NOMO-1 treated with dmso at 0.1 percent for 144 hours (cell line): Measurements from ENCODE around the gene TMEM200C.

Experiments
- DNase-seq: peaks from one replicate; lab custom pipeline; 2025; ENCODE audit not compliant: unreplicated experiment; lab: John Stamatoyannopoulos, UW

Gene TMEM200C

GRCh38 chr18:5895299-5895875 lies at the start of gene TMEM200C:
Gene TMEM200C, minus strand, starts transcription at chr18:5895522. Its CDS starts 3,459 bp downstream, at chr18:5892063.
- DNase-seq, result no peak

DNA sequence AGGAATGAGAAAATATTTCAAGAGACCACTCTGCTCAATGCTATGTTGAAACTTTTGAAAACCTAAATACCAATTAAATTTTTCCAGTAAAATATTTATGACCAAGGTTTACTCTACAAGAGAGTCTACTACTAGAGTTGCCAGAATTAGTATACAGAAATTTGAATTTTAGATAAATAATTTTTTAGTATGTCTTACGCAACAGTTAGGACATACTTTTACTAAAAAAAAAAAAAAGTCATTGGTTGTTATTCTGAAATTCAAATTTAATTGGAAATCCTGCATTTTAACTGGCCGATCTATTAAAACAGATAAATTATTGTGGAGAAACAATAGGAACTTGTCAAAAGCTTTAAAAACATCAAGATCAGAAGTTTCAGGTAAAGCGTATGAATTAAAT lies 49.1 kb upstream of the TMEM200C start:
- no peak for DNase-seq

GRCh38 chr18:5943514-5943913 lies 48.2 kb upstream of the TMEM200C start:
- DNase-seq, result no peak

DNA sequence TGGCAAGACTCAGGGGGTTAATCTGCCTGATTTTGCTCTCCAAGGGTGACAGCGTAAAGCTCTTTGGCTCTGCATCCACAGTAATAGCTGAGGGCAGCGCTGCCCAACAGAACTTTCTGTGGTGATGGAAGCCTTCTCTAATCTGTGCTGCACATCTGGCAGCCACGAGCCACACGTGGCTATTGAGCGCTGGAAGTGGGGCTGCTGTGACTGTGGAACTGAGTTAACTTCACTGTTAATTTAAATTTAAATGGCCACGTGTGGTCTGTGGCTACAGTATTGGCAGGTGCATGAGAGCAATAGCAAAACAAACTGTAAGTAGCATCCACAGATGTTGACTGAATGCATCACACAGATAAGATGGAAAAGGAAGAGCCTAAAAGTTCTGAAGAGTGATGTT lies 47.3 kb upstream of the TMEM200C start:
- no peak for DNase-seq

DNA sequence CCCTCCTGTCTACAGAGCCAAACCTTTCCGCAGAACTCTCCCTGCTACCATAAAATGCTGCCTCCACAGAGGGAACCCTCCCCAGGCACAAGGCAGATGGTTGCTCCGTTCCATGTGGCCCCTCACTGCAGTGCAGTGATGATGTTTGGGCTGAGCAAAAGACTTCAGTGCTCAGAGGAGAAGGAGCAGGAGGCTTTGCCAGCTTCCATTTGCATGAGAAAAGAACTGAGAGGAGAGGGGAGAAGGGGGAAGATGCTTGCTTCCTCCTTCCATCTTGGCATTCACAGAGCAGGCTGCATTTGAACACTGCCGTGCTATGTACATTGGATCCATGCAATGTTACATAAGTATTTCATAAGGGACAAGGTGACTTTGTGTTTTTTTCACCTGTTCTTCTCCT lies 46.6 kb upstream of the TMEM200C start:
- DNase-seq, result no peak

- no peak for DNase-seq
Measured at GRCh38 chr18:5939801-5940667, 44.7 kb upstream of the TMEM200C start.

DNA sequence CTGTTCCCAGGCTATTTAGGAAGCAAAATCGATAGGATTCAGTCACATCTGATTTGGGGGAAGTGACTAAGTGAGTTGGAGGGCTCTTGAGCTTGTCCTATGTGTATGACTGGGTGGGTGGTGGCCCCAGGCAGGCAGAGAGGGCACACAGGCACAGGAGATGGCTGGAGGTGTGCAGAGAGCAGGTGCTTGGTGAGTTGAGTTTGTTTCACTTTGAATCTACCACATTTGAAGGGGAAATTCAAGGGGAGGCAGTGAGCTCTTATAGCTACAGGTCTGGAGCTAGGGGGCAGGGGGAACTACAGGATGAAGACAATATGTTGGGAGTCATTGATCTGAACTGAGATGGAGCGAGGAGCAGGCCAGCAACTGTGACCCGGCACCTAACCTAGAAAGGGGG lies 42.5 kb upstream of the TMEM200C start:
- no peak for DNase-seq

DNA sequence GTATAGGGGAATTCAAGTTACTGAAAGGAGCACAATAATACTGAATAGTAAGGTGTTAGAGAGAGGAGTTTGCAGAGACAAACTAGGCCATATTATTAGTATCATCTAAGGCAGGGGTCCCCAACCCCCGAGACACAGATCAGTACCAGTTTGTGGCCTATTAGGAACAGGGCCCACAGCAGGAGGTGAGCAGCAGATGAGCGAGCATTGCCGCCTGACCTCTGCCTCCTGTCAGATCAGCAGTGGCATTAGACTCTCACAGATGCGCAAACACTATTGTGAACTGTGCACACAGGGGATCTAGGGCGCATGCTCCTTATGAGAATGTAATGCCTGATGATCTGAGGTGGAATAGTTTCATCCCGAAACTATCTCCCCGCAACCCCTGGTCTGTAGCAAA lies 41.8 kb upstream of the TMEM200C start:
- no peak for DNase-seq

DNA sequence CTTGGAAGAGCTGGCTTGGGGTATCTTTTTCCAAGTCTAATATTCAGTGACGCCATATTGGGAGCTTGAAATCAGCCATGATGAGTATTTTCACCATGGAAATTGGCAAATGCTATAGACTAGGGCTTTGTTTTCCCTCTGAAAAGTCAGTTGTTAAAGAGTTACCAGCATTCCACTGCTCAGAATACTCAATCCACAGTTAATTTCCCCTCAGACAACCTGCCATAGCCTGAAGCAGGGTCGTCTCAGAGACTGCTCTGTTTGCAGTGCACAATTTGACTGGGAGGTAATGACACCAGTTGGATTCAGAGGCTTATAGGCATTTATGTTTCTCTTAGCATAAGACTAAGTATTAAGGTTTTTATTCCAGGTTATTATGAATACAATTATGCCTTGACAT lies 35.5 kb upstream of the TMEM200C start:
- no peak for DNase-seq

DNA sequence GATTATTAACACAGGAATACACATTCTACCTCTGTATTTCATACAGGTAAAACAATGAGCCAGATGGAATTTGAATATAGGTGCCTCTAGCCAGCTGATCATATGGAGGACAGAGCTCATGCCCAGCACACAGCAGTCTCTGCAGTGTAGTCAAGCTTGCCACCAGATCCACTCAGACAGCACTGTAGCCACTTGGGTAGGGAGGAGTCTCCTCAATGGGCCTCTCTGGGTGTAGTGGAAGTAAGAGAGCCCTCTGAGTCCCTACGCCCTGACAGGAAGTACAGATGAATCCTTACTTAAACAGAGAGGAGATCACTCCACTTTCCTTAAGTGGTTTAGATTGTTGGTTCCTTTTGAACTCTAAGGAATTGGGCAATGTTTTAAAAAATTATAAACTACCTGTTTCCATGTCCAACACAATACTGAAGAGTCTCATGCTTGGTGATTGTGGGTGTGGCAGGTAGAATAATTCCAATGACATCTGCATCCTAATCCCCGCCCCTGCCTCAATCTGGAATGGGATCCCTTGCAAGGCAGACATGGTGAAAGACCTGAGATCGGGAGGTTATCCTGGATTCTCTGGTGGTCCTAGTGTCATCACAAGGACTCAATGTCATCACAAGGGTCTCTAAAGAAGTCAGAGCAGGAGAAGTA lies 23.0 kb upstream of the TMEM200C start:
- DNase-seq, result no peak

- no peak for DNase-seq
Measured at GRCh38 chr18:5914951-5915350, 19.6 kb upstream of the TMEM200C start.

GRCh38 chr18:5914016-5914415 lies 18.7 kb upstream of the TMEM200C start:
- DNase-seq, result no peak

DNA sequence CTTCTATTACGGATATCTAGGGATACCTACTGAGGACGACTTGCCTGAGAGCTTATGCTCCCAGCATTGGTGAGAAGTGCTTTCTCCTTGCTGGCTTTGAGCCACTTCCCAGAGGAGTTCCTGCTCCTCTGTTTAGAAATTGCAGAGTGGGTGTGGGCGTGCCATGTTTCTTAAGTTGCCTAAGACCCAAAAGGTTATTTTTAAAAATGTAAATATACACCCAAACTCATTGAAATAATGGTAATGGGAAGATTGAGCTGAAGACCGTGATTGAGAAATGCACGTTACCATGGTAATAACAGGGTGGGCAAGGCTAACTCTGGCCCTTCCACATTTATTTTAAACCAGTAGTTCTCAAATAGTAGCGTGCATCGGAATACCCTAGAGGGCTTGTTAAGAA lies 17.2 kb upstream of the TMEM200C start:
- DNase-seq, result no peak

- DNase-seq, result no peak
Measured at GRCh38 chr18:5909125-5909524, 13.8 kb upstream of the TMEM200C start.

GRCh38 chr18:5903386-5903785 lies 8.1 kb upstream of the TMEM200C start:
- DNase-seq, result no peak

DNA sequence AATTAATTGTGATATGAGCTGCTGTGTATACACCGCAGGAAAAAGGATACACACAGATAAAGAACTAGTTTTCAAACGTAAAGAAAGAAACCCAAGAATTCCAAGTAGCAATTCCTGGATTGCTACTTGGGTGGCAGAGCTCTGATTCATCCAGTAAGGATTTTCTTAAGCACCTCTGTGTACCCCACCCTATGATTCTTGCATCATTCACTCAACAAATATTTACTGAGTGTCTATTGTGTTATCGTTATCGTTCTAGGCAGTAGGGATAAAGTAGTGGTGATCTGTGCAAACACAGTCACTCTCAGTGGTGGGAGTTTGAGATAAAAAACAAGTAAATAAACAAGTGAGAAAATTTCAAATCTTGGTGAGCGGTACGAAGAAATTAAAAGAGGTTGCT lies 4.9 kb upstream of the TMEM200C start:
- no peak for DNase-seq

GRCh38 chr18:5899835-5900234 lies 4.5 kb upstream of the TMEM200C start:
- no peak for DNase-seq

- no peak for DNase-seq
Measured at GRCh38 chr18:5895876-5896740, 786 bp upstream of the TMEM200C start.

GRCh38 chr18:5894611-5895298 lies 567 bp downstream of the TMEM200C start:
- DNase-seq, result no peak

DNA sequence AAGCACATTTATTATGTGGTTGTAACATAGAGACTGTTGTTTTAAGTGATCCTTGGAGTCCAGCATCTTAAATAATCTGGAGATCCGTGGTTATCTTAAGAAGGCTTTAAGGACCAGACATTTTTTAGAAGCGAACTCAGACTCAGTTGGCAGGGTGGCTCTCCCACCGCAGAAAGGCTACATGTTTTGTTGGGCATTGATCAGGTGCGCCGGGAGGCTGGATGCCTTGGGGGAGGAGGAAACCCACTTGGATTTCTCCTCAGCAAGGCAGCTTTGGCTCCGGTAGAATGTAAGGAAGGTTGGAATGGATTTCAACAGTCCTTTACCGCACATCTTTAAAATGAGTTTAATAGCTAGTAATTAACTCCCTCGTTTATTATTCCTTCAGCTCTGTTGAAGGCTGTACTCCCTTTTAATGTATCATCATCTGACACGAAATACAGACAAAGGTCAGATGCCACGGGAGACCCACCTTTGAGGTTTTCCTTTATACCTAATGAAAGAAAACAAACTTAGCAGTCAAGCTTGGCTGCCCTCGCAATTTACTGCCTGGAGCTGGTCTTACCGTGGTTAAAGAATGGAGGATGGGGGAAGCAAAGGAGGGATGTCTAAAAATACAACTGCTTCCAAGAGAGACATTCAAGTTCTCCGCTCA lies 1.2 kb downstream of the TMEM200C start:
- no peak for DNase-seq
